GM18907 (cell line): ENCODE data around the gene CARD19.

ENCODE experiments used
- ATAC-seq: cut with Tn5 transposase; IDR thresholded peaks from one replicate; pipeline ENCODE4 v1.9.1; 2021; ENCODE audit warnings: mild to moderate bottlenecking, moderate library complexity; ENCODE audit not compliant: unreplicated experiment

The CARD19 gene, protein sequence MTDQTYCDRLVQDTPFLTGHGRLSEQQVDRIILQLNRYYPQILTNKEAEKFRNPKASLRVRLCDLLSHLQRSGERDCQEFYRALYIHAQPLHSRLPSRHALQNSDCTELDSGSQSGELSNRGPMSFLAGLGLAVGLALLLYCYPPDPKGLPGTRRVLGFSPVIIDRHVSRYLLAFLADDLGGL

DNA sequence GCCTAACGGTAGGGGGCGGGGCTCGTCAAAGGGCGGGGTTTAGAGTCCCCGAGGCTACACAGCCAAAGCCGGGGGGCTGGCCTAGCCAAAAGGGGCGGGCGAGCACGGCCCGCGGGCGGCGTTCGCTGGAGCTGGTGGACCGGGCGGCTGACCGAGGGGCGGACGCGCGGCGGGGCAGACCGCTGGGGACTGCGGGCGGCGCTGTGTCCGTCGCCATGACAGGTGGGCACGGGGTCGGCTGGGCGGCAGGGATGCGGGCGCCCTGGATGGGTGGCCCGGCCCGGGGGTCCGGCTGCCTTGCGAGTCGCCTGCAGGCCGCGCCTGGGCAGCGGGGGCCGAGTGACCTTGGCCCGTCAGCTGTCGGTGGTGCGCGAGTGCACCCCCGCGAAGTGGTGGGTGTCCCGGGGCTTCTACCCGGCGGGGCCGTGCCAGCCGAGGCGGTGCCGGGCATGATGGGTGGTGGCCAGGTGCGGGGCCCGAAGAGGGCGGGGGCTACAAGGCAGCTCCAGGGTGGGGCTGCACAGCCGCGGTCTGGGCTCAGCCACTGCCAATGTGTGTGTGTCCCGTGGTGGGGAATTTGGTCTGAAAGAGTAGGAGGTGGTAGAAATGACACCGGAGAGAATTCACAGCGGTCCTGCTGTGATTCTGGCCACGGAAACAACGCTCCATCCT lies at the start of gene CARD19:
TSS of gene CARD19 (plus strand) at position 87 of the 672 bp plus-strand sequence. CDS start at position 216, 129 bp downstream.
- peak; percentile 51 for ATAC-seq

DNA sequence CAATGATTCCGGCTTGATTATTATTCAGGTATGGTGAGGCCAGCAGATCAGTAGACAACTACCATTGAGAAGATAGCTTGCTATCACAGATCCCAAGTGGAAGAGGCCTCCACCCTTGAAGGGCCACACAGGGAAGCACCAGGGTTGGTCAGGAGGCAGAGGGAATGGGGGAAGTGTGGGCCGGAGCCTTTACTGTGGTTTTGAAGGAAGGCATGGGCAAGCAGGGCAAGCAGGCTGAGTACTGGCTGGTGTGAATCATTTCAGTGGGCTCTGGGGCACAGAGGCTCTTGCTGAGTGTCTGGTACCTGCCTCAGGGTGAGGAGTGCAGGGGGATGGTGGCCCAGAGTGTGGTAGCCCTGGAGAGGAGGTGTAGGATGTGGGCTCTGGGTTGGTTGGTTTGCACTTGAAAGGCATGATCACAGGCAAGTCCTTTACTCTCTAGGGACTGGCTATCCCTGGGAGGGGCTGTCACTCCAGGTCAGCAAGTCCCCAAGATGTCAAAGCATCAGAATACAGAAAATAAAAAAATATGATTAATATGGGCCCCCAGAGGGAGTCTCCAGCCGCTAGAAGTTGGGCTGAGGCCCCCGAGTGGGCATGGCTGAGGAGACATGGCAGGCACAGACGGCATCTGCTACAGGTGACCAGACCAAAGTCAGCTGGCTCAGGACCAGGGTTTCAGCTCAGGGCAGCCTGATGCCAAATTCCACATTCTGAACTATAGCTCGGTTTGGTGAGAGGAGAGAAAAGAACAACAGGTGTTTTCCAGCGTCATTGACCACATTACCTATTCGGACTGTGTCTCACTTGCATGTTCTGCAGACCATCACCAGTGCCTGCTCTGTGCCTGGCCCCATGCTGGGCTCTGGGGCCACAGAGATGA lies 47.2 kb upstream of the CARD19 start:
- no peak for ATAC-seq

- ATAC-seq = no peak
These were observed 46.5 kb upstream of the CARD19 start for GRCh38 chr9:93049491-93049890.

DNA sequence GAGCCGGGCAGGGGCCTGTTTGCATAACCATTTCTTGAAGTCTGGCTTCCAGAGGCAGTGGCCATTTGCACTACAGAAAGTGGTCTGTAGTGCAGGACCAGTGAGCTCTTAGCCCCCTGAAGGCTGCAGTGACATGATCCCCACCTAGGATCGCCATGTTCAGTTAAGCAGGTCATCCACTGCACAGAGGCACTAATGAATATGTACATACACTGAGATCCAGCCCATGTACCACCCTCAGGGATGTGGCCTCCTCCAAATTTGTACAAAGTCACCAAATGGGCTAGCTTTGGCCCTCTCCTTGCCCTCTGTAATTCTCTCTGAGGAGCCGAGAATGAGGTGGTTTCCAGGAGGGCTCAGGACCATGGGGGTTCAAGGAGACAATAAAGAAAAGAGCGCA lies 45.8 kb upstream of the CARD19 start:
- ATAC-seq = no peak

DNA sequence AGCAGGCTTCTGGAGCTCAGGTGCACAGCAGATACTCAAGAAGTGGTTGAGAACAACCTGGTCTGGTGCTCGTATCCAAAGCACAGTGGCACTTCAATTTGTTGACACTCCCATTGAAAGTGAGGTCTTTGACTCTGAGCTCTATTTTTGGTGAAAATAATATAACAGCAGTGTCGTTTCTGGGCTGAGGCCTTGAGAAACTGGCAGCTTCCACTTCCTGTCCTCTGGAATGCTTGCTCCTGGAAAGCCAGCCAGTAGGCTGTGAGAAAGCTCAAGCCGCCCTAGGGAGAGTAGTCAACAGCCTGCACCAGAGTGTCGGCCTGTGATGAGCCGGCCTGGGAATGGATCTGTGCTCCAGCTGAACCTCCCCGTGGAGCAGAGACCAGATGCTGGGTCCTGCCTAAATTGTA lies 44.3 kb upstream of the CARD19 start:
- ATAC-seq = no peak

- no peak for ATAC-seq
These were observed 43.1 kb upstream of the CARD19 start for GRCh38 chr9:93052791-93053540.

DNA sequence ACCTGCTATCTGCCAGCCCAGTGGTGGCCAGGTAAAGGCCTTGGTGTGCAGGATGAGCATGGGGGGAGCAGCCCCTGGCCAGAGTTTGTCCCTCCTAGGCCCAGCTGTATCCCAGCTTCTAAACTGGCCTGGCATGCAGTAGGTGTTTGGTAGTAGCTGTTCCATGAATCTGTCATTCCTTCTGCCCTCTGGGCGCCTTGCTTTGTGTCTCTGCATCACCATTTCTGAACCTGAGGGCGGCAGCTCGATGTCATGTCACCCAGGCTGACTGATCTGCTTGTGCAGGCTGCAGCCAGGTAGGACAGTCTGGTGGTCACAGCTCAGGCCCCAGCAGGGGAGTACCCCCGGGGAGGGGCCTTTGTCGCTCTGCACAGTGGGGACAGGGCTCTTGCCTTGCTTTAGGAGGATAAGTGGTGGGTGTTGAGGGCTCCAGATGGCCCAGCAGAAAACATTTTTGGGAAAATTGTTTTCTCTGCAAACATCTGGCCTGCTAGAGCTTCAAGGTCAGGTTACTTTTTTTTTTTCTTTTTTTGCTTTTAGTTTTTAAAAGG lies 42.2 kb upstream of the CARD19 start:
- no peak for ATAC-seq

DNA sequence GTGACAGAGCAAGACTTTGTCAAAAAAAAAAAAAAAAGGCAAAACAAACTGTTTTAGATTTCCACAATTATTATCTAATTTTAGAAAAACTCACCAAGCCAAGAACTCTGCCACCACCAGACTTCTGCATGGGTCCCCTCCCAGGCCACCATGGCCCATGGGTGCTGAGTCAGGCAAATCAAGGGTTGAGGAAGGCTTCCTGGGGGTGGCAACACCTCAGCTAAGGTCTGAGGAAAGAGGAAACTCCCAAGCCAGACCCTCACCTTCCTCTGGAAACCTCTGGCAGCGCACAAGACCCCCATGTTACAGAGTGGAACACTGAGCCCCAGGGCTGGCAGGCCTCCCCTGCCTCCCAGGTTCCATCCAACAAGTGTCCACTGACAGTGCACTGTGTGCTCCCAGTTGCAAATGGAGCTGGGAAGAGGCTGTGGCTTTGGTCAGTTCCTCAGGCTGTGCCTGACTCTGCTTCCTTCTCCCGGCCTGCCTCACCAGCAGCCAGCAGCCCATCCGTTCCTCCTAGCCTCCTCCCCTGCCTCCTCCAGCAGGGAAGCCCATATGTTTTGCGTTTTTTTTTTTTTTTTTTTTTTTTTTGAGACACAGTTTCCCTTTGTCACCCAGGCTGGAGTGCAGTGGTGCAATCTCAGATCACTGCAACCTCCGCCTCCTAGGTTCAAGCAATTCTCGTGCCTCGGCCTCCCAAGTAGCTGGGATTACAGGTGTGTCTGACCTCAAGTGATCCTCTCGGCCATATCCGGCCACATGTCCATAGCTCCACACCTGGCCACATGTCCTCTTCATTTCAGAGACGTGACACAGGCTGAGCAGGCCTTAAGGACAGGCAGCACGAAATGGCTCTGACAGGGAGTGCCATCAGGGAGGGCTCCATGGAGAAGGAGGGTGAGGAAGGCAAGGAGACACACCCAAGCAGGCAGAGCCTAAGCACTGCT lies 41.0 kb upstream of the CARD19 start:
- ATAC-seq = no peak

GRCh38 chr9:93057042-93057702 lies 38.8 kb upstream of the CARD19 start:
- ATAC-seq = no peak

DNA sequence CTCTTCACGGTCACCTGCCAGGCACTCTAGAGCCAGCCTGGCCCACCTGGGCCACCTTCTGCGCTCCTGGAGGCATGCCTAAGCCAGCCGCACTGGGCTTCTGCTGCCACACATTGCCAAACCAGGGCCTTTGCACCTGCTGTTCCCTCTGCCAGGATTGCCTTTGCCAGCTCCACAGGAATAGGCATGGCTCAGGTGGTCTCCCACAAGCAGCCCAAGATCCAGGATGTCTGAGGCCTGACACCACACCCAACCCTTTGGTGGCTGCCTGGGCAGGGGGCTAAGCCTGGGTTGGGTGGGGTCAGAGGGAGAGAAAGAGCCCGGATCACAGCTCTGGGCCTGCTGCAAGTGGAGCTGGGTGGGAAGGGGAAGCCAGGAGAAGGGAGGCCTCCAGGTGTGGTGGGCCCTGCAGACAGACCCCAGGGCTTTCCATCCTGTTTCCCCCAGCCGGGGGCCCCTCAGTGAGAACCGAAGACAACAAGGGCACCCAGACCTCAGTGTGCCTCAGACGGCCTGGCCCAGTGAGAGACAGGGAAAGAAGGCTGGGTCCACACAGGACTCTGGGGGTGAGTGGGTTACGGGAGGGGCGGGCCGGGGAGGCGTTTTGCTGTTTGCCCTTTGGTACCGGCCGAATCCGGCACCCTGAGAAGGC lies 38.2 kb upstream of the CARD19 start:
- ATAC-seq = peak; percentile 12

GRCh38 chr9:93058355-93059010 lies 37.5 kb upstream of the CARD19 start, which contains the start of gene SUSD3:
SUSD3 (plus strand) TSS chr9:93058701; CDS start chr9:93058743, 42 bp downstream.
- ATAC-seq = peak; percentile 43

GRCh38 chr9:93059011-93059714 lies 36.9 kb upstream of the CARD19 start:
- no peak for ATAC-seq

DNA sequence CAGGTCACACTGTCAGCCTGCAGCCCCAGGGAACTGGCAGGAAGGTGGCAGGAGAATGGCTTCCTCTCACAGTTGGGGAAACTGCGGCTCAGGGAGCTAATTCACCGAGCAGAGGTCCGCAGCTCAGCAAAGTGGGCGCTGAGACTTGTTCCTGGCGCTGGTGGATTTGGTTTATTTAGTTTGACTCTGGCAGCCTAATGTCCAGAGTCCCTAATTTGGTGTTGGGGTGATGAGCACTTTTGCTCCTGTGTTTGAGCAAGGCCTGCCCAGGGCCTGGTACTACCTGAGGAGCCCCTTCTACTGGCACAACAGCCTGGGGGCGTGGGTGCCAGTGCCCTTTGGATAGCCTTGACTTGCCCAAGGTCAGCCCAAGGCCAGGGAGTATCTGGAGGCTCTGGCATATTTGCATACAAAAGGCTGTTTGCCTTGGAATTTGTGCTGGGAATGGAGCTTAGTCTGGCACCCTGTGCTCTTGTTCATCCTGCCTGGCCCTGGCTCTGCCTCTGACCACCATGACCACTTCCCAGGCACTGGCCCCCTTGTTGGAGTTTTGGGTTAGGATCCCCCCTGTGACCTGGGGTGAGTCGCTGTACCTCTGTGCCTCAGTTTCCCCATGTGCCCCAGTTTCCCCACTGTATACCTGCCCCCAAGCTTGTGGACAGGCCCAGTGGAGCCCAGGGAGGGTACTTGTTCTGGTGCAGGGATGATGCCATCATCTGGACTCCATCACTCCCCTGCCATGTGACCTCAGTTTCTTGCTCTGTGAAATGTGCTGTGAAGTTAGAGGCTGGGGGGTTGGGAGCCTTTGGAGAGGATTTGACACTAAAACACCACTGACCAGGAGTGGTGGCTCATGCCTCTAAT lies 36.1 kb upstream of the CARD19 start:
- no peak for ATAC-seq

DNA sequence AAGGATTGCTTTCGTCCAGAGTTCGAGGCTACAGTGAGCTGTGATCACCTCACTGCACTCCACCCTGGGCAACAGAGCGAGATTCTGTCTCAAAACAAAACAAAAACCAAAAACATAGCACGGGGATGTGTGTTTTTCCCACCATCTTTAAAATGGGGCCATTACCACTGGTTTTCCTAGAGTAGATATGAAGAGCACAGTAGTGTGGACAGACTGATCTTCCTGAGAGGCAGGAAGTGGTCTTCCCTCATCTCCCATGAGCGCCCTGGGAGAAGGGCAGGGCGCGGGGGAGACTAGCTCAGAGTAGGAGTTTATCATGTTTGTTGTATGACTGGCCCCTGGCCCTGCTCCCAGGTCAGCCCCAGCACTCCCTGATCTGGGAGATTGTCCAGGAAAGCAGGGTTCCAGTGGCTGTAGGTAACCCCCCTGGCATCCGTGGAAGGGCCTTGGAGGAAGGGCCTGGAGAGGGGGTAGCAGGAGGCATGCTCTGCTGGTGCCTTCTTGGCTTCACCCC lies 35.2 kb upstream of the CARD19 start:
- ATAC-seq = no peak

GRCh38 chr9:93061260-93061751 lies 34.7 kb upstream of the CARD19 start:
- ATAC-seq = no peak
